ENCODE data around the gene YY2. TPM values are rescaled to one million over a fixed set of nuclear protein-coding genes. Genes with fewer than 3 reads are reported as not detected.

The YY2 gene
- total and polyA plus RNA-seq, 2 of the 4 experiments (the other 2 are of a cell fraction), result 0.72 to 2.5 TPM

DNA sequence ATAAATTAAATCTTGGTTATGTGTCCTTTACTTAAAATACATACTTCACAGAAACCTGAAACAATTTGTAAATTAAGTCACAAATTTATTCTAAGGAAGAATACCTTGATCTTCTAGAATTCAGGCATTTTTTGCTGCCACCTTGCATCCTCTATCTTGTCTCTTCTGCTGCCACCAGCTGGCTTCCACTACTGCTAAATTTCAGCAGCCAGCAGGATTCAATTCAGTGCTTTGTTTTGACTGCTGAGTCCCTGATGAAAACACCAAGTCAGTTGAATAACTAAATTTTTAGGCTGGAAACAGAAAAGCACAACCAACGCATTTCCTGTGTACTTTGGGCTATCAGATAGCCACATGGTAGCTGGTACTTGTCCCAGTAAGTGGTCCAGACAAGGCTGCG is 18.7 kb upstream of the YY2 start:
- Histone ChIP-seq H3K9me3 (ENCODE audit: control insufficient read depth, insufficient read depth, low read length) (no peaks in the 10 kb centered on the region), H2AK9ac (replicated peaks; ENCODE audit: low read depth, low read length, poor library complexity) (no peak overlapping the region), H3K4me1 (ENCODE audit: control insufficient read depth, insufficient read depth, low read length) (no peaks in the 10 kb centered on the region; the same call in 1 of the 2 replicates), H3K4ac (ENCODE audit: low read depth, low read length) (no peak overlapping the region), H3K14ac (replicated peaks; ENCODE audit: low read depth, low read length) (no peak overlapping the region), H3K18ac (ENCODE audit: low read depth, low read length) (no peak overlapping the region), H3K9ac (ENCODE audit: low read depth, low read length) (no peak overlapping the region), H3K4me2 (ENCODE audit: low read depth, low read length) (no peak overlapping the region), H3K27me3 (ENCODE audit: control insufficient read depth, insufficient read depth, low read length) (no peaks in the 10 kb centered on the region), H2BK120ac (ENCODE audit: low read depth, low read length) (no peak overlapping the region), H2AFZ (replicated peaks; ENCODE audit: low read length, poor library complexity) (no peak overlapping the region), H3K4me3 (ENCODE audit: insufficient read depth, low read depth, low read length) (no peak overlapping the region), H4K8ac (ENCODE audit: low read depth in 2 of 2, low read length in 2 of 2) (no peak overlapping the region), H3K27ac (ENCODE audit: insufficient read depth, low read length) (no peak overlapping the region), H3K23ac (ENCODE audit: low read depth, low read length) (no peak overlapping the region), H4K5ac (ENCODE audit: low read depth, low read length) (no peak overlapping the region), H4K91ac (ENCODE audit: insufficient read depth, low read depth, low read length) (no peak overlapping the region), H3K9me1 (ENCODE audit: insufficient read depth, low read length) (0 out of 2 replicates have a peak, but pooled peaks cover 3% of the 10 kb centered on the region), H3K79me1 (ENCODE audit: low read depth in 1 of 2, low read length in 2 of 2) (peaks cover 9 to 12% of the 10 kb centered on the region in 2 experiments; a peak in 2 of 4 replicates), H3K36me3 (ENCODE audit: control insufficient read depth, insufficient read depth, low read length) (no peaks in the 10 kb centered on the region), H2AK5ac (ENCODE audit: low read depth, low read length) (no peak overlapping the region), H3K56ac (ENCODE audit: extremely low read depth, insufficient read depth, low read length) (no peak overlapping the region), H4K20me1 (ENCODE audit: insufficient read depth, low read length) (no peaks in the 10 kb centered on the region), H2BK15ac (ENCODE audit: low read depth, low read length) (no peak overlapping the region), H2BK5ac (ENCODE audit: low read depth, low read length, poor library complexity, severe bottlenecking) (no peak overlapping the region), H2BK20ac (ENCODE audit: low read depth, low read length) (no peak overlapping the region)
- intact Hi-C loops (cut with micrococcal nuclease), result loop anchor here (10.0 kb wide), 1 partner anchor 1302 kb away; no protein-coding TSS in a partner anchor
- no TSS peak for BruUV-seq (replicated peaks)
- WGBS, 2 experiments (ENCODE audit: extremely low coverage in 2 of 2, insufficient read length in 1 of 2), result 29% methylated on average over 1 of the region's 2 CpGs; no CpG with 5 or more reads in 1 of the 2 experiments
- CTCF ChIA-PET, result no interaction called here
- dilution Hi-C loops (cut with HindIII; ENCODE audit: low sequenced_read_pairs, unreplicated experiment), result no loop called here
- in situ Hi-C loops (cut with MboI; ENCODE audit: low sequenced_read_pairs), result no loop called here
- POLR2A ChIA-PET (ENCODE audit: unreplicated experiment), result no interaction called here
- DNase-seq, result no peak
- ATAC-seq (ENCODE audit: low read depth), result no peak
- TF ChIP-seq BHLHE40 (IDR thresholded peaks at IDR 0.05; ENCODE audit: low read depth, low read length) (no peak), CHD1 (IDR thresholded peaks at IDR 0.05; ENCODE audit: low read depth, low read length) (no peak), POLR2A (IDR thresholded peaks at IDR 0.05; ENCODE audit: low read depth, low read length) (no peak)
- TF ChIP-seq, protein P1, sequence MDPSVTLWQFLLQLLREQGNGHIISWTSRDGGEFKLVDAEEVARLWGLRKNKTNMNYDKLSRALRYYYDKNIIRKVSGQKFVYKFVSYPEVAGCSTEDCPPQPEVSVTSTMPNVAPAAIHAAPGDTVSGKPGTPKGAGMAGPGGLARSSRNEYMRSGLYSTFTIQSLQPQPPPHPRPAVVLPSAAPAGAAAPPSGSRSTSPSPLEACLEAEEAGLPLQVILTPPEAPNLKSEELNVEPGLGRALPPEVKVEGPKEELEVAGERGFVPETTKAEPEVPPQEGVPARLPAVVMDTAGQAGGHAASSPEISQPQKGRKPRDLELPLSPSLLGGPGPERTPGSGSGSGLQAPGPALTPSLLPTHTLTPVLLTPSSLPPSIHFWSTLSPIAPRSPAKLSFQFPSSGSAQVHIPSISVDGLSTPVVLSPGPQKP (IDR thresholded peaks at IDR 0.05; ENCODE audit: borderline replicate concordance, low read depth, low read length), result no peak
- TF ChIP-seq, protein P2, sequence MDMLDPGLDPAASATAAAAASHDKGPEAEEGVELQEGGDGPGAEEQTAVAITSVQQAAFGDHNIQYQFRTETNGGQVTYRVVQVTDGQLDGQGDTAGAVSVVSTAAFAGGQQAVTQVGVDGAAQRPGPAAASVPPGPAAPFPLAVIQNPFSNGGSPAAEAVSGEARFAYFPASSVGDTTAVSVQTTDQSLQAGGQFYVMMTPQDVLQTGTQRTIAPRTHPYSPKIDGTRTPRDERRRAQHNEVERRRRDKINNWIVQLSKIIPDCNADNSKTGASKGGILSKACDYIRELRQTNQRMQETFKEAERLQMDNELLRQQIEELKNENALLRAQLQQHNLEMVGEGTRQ (IDR thresholded peaks at IDR 0.05; ENCODE audit: low read depth, low read length), result no peak
